SK-N-SH (cell line): ENCODE measurements around the gene ME2. TPM values are rescaled to one million over a fixed set of nuclear protein-coding genes. Genes with fewer than 3 reads are reported as not detected.

Source experiments
- CTCF ChIA-PET: fragments of 300-600, 350-600 bp; formaldehyde crosslinking; extraction: SDS; loops from one replicate; lab custom pipeline; 2021; lab: Yijun Ruan, JAX
- POLR2A ChIA-PET: fragments of 350-600 bp; sonication (Branson Sonifier 250); formaldehyde crosslinking; extraction: SDS; loops from one replicate; lab custom pipeline; 2020; ENCODE audit warnings: antibody characterized with exemption, inconsistent platforms; lab: Yijun Ruan, JAX
- DNase-seq: peaks from one replicate; pipeline ENCODE4 v3.0.0; 2012
- H2AFZ ChIP-seq: fragments of 200-600 bp; sonication (generic); 2 replicates; pipeline ENCODE4 v1.8.1; 2016; ENCODE audit warnings: antibody characterized with exemption, mild to moderate bottlenecking, low read depth
- H3F3A ChIP-seq: fragments of 200-600 bp; sonication (generic); replicated peaks from 2 replicates; pipeline ENCODE3; 2016; ENCODE audit warnings: antibody characterized with exemption, mild to moderate bottlenecking; ENCODE audit not compliant: insufficient read depth
- H3K27ac ChIP-seq, 2 experiments: fragments of 200-500 bp in 1 of 2; fragments of 200-600 bp in 1 of 2; sonication (Bioruptor generic) in 1 of 2; sonication (generic), shearing (Covaris generic) in 1 of 2; 2 replicates each; pipeline versions ENCODE4 v1.5.1 to v1.6.1; 2014 to 2016; ENCODE audit warnings: low read depth in 2 of 2, inconsistent platforms in 1 of 2, low read length in 1 of 2, mild to moderate bottlenecking in 1 of 2, mixed read lengths in 1 of 2
- H3K27me3 ChIP-seq: fragments of 200-600 bp; sonication (generic), shearing (Covaris generic); 2 replicates; pipeline ENCODE4 v1.6.1; 2016; ENCODE audit warnings: mixed run types; ENCODE audit not compliant: insufficient read depth
- H3K36me3 ChIP-seq, 2 experiments: fragments of 200-500 bp in 1 of 2; fragments of 200-600 bp in 1 of 2; sonication (Bioruptor generic) in 1 of 2; sonication (generic) in 1 of 2; replicated peaks in 1 of 2; 2 replicates each; pipeline versions ENCODE3 to v1.5.1; 2014 to 2016; ENCODE audit warnings: low read length in 1 of 2, mild to moderate bottlenecking in 1 of 2; ENCODE audit not compliant: insufficient read depth in 2 of 2, control insufficient read depth in 1 of 2
- H3K4me1 ChIP-seq, 2 experiments: fragments of 200-500 bp in 1 of 2; fragments of 200-600 bp in 1 of 2; sonication (Bioruptor generic) in 1 of 2; sonication (generic), shearing (Covaris generic) in 1 of 2; 2 replicates each; pipeline versions ENCODE4 v1.5.1 to v1.6.1; 2014 to 2016; ENCODE audit warnings: low read depth in 1 of 2, low read length in 1 of 2, mixed run types in 1 of 2; ENCODE audit not compliant: insufficient read depth in 2 of 2, control insufficient read depth in 1 of 2
- H3K4me2 ChIP-seq: fragments of 200-600 bp; sonication (generic), shearing (Covaris generic); 2 replicates; pipeline ENCODE4 v1.6.1; 2017; ENCODE audit warnings: mixed run types
- H3K4me3 ChIP-seq, 2 experiments: fragments of 200-500 bp in 1 of 2; fragments of 200-600 bp in 1 of 2; sonication (Bioruptor generic) in 1 of 2; sonication (generic), shearing (Covaris generic) in 1 of 2; 2 replicates each; pipeline versions ENCODE4 v1.5.1 to v1.8.1; 2014 to 2016; ENCODE audit warnings: low read depth in 2 of 2, inconsistent platforms in 1 of 2, low read length in 1 of 2, mild to moderate bottlenecking in 1 of 2, mixed read lengths in 1 of 2, moderate library complexity in 1 of 2
- H3K79me2 ChIP-seq: fragments of 200-600 bp; sonication (generic); 2 replicates; pipeline ENCODE4 v1.8.1; 2017; ENCODE audit warnings: mild to moderate bottlenecking; ENCODE audit not compliant: insufficient read depth
- H3K9ac ChIP-seq: fragments of 200-600 bp; sonication (generic); 2 replicates; pipeline ENCODE4 v1.6.1; 2017; ENCODE audit warnings: mixed run types
- H3K9me2 ChIP-seq: fragments of 200-600 bp; sonication (generic); 2 replicates; pipeline ENCODE4 v1.6.1; 2017; ENCODE audit warnings: mixed run types
- H3K9me3 ChIP-seq: fragments of 200-600 bp; sonication (generic); 2 replicates; pipeline ENCODE4 v1.6.1; 2017; ENCODE audit warnings: mixed run types, mild to moderate bottlenecking, moderate library complexity
- H4K20me1 ChIP-seq: fragments of 200-600 bp; sonication (generic); 2 replicates; pipeline ENCODE4 v1.6.1; 2017; ENCODE audit warnings: mild to moderate bottlenecking, mixed run types; ENCODE audit not compliant: insufficient read depth
- CTCF ChIP-seq: fragments of 200-600 bp; sonication (generic); IDR thresholded peaks from 2 replicates; pipeline ENCODE4 v1.6.1; 2017; ENCODE audit warnings: antibody characterized with exemption, mild to moderate bottlenecking, moderate library complexity
- EZH2phosphoT487 ChIP-seq: fragments of 200-600 bp; sonication (generic); IDR thresholded peaks from 2 replicates; pipeline ENCODE4 v1.6.1; 2017; ENCODE audit warnings: low read depth, mixed run types, mild to moderate bottlenecking, antibody characterized with exemption, moderate library complexity, borderline replicate concordance
- FOSL2 ChIP-seq: IDR thresholded peaks from 2 replicates; pipeline ENCODE4 v1.4.0; 2012; ENCODE audit warnings: low read depth, mild to moderate bottlenecking, moderate library complexity, borderline replicate concordance
- GABPA ChIP-seq: IDR thresholded peaks from 2 replicates; pipeline ENCODE4 v1.4.0; 2012; ENCODE audit warnings: low read depth, mild to moderate bottlenecking
- IRF3 ChIP-seq: fragments of 150-350 bp; IDR thresholded peaks from 2 replicates; pipeline ENCODE4 v1.6.1; 2016; ENCODE audit warnings: mild to moderate bottlenecking, low read depth, low read length
- JUND ChIP-seq: IDR thresholded peaks from 2 replicates; pipeline ENCODE4 v1.4.0; 2012
- MAX ChIP-seq: IDR thresholded peaks from 2 replicates; pipeline ENCODE4 v1.4.0; 2012; ENCODE audit warnings: low read depth
- MXI1 ChIP-seq: IDR thresholded peaks from 2 replicates; pipeline ENCODE4 v1.6.1; 2012; ENCODE audit warnings: mild to moderate bottlenecking, low read depth, low read length, improper control_type of control experiment
- NFIC ChIP-seq: IDR thresholded peaks from 2 replicates; pipeline ENCODE4 v1.4.0; 2012; ENCODE audit warnings: borderline replicate concordance
- NRF1 ChIP-seq: IDR thresholded peaks from 2 replicates; pipeline ENCODE4 v1.6.1; 2012; ENCODE audit warnings: low read depth, mild to moderate bottlenecking, low read length
- PBX3 ChIP-seq: IDR thresholded peaks from 2 replicates; pipeline ENCODE4; 2012
- POLR2AphosphoS5 ChIP-seq: IDR thresholded peaks from 2 replicates; pipeline ENCODE4 v1.6.1; 2012; ENCODE audit warnings: low read depth, low read length
- RAD21 ChIP-seq: IDR thresholded peaks from 2 replicates; pipeline ENCODE4 v1.6.1; 2012; ENCODE audit warnings: mild to moderate bottlenecking, low read length
- RCOR1 ChIP-seq: fragments of 150-350 bp; IDR thresholded peaks from 2 replicates; pipeline ENCODE4 v1.6.1; 2017; ENCODE audit warnings: antibody characterized with exemption, low read length
- RXRA ChIP-seq: IDR thresholded peaks from 2 replicates; pipeline ENCODE4 v1.4.0; 2012; ENCODE audit warnings: low read depth, mild to moderate bottlenecking, borderline replicate concordance
- TAF1 ChIP-seq: IDR thresholded peaks from 2 replicates; pipeline ENCODE4 v1.6.1; 2012; ENCODE audit warnings: low read depth, mild to moderate bottlenecking, low read length, moderate library complexity, borderline replicate concordance
- TEAD4 ChIP-seq: IDR thresholded peaks from 2 replicates; pipeline ENCODE4 v1.4.0; 2012; ENCODE audit warnings: mild to moderate bottlenecking, borderline replicate concordance; ENCODE audit not compliant: insufficient read depth
- USF2 ChIP-seq: fragments of 150-350 bp; IDR thresholded peaks from 2 replicates; pipeline ENCODE4 v1.6.1; 2017; ENCODE audit warnings: antibody characterized with exemption, low read length, low read depth, borderline replicate concordance
- YY1 ChIP-seq: IDR thresholded peaks from 2 replicates; pipeline ENCODE4 v1.4.0; 2012; ENCODE audit warnings: low read depth, mild to moderate bottlenecking
- ZBTB33 ChIP-seq: IDR thresholded peaks from 2 replicates; pipeline ENCODE4 v1.4.0; 2012; ENCODE audit warnings: low read depth, borderline replicate concordance
- WGBS: methylation state at CpG from one replicate; pipeline ENCODE4 v1.1.6; 2017; ENCODE audit warnings: low lambda C conversion rate; 5-methylcytosine and 5-hydroxymethylcytosine counted together
- polyA plus RNA-seq, 3 experiments: library from polyadenylated mRNA; depleted of rRNA; stranded (reverse); fragments of >200 nt; gene quantifications; 2 replicates each; pipeline ENCODE4 v1.2.3, GENCODE V29; 2012

Gene ME2
- polyA plus RNA-seq, 1 of the 3 experiments (the other 2 are of a cell fraction) = 35.1 TPM

GRCh38 chr18:50866765-50867164 is 12.2 kb upstream of the ME2 start:
- no peaks in the 10 kb centered on the region for H3K9me2 ChIP-seq
- no peak for DNase-seq
- ChIA-PET CTCF (interaction anchor here (1.0 to 1.4 kb wide), 5 partner anchors 12 to 62 kb away, joined by 3 to 5 read pairs (median 3); partner anchors contain the start of genes ME2 and MRO), POLR2A (no interaction called here)
- H3F3A ChIP-seq = peaks cover 16% of the 10 kb centered on the region
- H3K79me2 ChIP-seq = no peaks in the 10 kb centered on the region
- no peak overlapping the region for H3K9ac ChIP-seq
- no peak overlapping the region for H2AFZ ChIP-seq
- H3K27ac ChIP-seq = no peak overlapping the region
- H3K4me2 ChIP-seq = no peak overlapping the region
- no peaks in the 10 kb centered on the region for H3K9me3 ChIP-seq
- H3K4me1 ChIP-seq = peaks cover 0 to 4% of the 10 kb centered on the region in 2 experiments; a peak in 1 of 4 replicates
- H3K4me3 ChIP-seq = no peak overlapping the region
- no peaks in the 10 kb centered on the region for H3K27me3 ChIP-seq
- H3K36me3 ChIP-seq = no peaks in the 10 kb centered on the region
- TF ChIP-seq CTCF (peak; percentile 50), RAD21 (peak; percentile 50), IRF3 (no peak), YY1 (no peak)
- no peaks in the 10 kb centered on the region for H4K20me1 ChIP-seq

- ChIA-PET CTCF (interaction anchor here (0.7 kb wide), 1 partner anchor 24 kb away, joined by 3 read pairs; no protein-coding TSS in a partner anchor), POLR2A (no interaction called here)
- peaks cover 16% of the 10 kb centered on the region for H3F3A ChIP-seq
- no peaks in the 10 kb centered on the region for H3K79me2 ChIP-seq
- H3K36me3 ChIP-seq = no peaks in the 10 kb centered on the region
- no peaks in the 10 kb centered on the region for H3K9me2 ChIP-seq
- WGBS = 99% methylated on average over 4 of the region's 4 CpGs
- no peaks in the 10 kb centered on the region for H4K20me1 ChIP-seq
- H3K4me3 ChIP-seq = no peak overlapping the region
- H3K4me1 ChIP-seq = peaks cover 0 to 7% of the 10 kb centered on the region in 2 experiments; a peak in 1 of 4 replicates
- no peak overlapping the region for H3K4me2 ChIP-seq
- no peak overlapping the region for H3K9ac ChIP-seq
- H3K27me3 ChIP-seq = no peaks in the 10 kb centered on the region
- H3K9me3 ChIP-seq = no peaks in the 10 kb centered on the region
- no peak overlapping the region for H3K27ac ChIP-seq
- H2AFZ ChIP-seq = no peak overlapping the region
- DNase-seq = no peak
- TF ChIP-seq POLR2AphosphoS5 (no peak), ZBTB33 (no peak), RCOR1 (no peak), FOSL2 (no peak), TEAD4 (no peak), USF2 (no peak), MXI1 (no peak), GABPA (no peak), TAF1 (no peak), JUND (no peak), YY1 (no peak), MAX (no peak), NRF1 (no peak), PBX3 (no peak), EZH2phosphoT487 (no peak), RXRA (no peak), NFIC (no peak), IRF3 (no peak)
These were observed 9.8 kb upstream of the ME2 start for GRCh38 chr18:50869150-50869549.
